ENCODE measurements around the gene S100A14.

DNA sequence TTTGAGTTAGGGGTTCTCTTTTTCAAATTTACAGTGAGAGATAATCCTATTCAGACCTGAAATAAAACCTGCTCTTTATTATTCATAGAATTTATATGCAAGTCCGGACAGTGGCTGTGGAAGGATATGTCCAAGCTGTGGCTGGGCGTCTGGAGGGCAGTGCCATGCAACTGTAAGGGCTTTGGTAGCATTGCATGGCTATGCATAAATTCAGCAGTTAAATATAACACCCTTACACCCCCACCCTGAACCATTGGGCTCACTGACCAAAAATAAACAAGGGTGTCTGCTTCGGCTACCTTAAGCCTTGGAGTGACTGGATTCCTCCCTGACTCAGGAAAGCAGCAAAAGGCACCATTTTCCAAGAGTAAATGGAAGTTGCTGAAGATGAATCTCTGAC is 23.2 kb upstream of the S100A14 start:
- TF ChIP-seq POLR2A (IDR thresholded peaks at IDR 0.05) = no peak
- TF ChIP-seq, protein P1, sequence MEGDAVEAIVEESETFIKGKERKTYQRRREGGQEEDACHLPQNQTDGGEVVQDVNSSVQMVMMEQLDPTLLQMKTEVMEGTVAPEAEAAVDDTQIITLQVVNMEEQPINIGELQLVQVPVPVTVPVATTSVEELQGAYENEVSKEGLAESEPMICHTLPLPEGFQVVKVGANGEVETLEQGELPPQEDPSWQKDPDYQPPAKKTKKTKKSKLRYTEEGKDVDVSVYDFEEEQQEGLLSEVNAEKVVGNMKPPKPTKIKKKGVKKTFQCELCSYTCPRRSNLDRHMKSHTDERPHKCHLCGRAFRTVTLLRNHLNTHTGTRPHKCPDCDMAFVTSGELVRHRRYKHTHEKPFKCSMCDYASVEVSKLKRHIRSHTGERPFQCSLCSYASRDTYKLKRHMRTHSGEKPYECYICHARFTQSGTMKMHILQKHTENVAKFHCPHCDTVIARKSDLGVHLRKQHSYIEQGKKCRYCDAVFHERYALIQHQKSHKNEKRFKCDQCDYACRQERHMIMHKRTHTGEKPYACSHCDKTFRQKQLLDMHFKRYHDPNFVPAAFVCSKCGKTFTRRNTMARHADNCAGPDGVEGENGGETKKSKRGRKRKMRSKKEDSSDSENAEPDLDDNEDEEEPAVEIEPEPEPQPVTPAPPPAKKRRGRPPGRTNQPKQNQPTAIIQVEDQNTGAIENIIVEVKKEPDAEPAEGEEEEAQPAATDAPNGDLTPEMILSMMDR (IDR thresholded peaks at IDR 0.05) = no peak
